Esophagus squamous epithelium (tissue), 5 donors: ENCODE results near the gene RASL11A. TPM values are rescaled to one million over a fixed set of nuclear protein-coding genes. Genes with fewer than 3 reads are reported as not detected.
"Not testable (repeated sequence)": the region's sequence is repeated elsewhere in the genome, so short reads cannot be mapped to it uniquely, and the experiment has no call there.

ENCODE experiments used
- DNase-seq: peaks from one replicate; lab custom pipeline; 2025; lab: John Stamatoyannopoulos, UW
- H3K27ac ChIP-seq, 4 donors: fragments of 200-600 bp; sonication (generic); one replicate each; pipeline ENCODE4 v1.5.1; 2016 to 2019; ENCODE audit warnings: mild to moderate bottlenecking in 1 of 4
- H3K27me3 ChIP-seq, 4 donors: fragments of 200-600 bp; sonication (generic); 1 replicate in 3 of 4; 2 replicates in 1 of 4; pipeline versions ENCODE4 v1.5.1 to v1.6.0; 2017 to 2021; ENCODE audit warnings: antibody characterized with exemption in 1 of 4
- H3K36me3 ChIP-seq, 3 donors: fragments of 200-600 bp; sonication (generic); one replicate each; pipeline ENCODE4 v1.5.1; 2016 to 2019
- H3K4me1 ChIP-seq, 3 donors: fragments of 200-600 bp; sonication (generic); one replicate each; pipeline ENCODE4 v1.5.1; 2017 to 2019
- H3K4me3 ChIP-seq, 4 donors: fragments of 200-600 bp; sonication (generic); 1 replicate in 3 of 4; 2 replicates in 1 of 4; pipeline ENCODE4 v1.5.1; 2016 to 2019; ENCODE audit warnings: mild to moderate bottlenecking in 2 of 4, moderate library complexity in 1 of 4
- H3K9me3 ChIP-seq, 3 donors: fragments of 200-600 bp; sonication (generic); one replicate each; pipeline ENCODE4 v1.5.1; 2016 to 2019
- POLR2A ChIP-seq, 4 donors: fragments of 450-650 bp; IDR thresholded peaks; one replicate each; pipeline ENCODE4 v1.6.1; 2017; ENCODE audit warnings: antibody characterized with exemption in 4 of 4, mild to moderate bottlenecking in 4 of 4, moderate library complexity in 3 of 4
- WGBS, 2 donors: methylation state at CpG; one replicate each; pipeline ENCODE4 v1.1.5; 2018; 5-methylcytosine and 5-hydroxymethylcytosine counted together
- intact Hi-C: fragments of 100-400 bp; cut with DNase I; formaldehyde crosslinking; loops from one replicate; pipeline ENCODE4 v1.15.0; 2022
- total RNA-seq, 4 donors: library from RNA; depleted of rRNA; stranded (reverse); fragments of >200 nt; gene quantifications; one replicate each; pipeline ENCODE4 v1.1.0, GENCODE V29; 2016
- TF ChIP-seq, protein P1 (sequence below), 6 experiments: fragments of 450-650 bp in 4 of 6; fragments of 200-600 bp in 2 of 6; sonication (generic) in 2 of 6; IDR thresholded peaks; one replicate each; pipeline ENCODE4 v1.5.1; 2016 to 2019; ENCODE audit warnings: antibody characterized with exemption in 6 of 6, mild to moderate bottlenecking in 4 of 6, moderate library complexity in 4 of 6
- donor health status: DM: yes; HTN: yes; CAD: no.

The RASL11A gene, protein sequence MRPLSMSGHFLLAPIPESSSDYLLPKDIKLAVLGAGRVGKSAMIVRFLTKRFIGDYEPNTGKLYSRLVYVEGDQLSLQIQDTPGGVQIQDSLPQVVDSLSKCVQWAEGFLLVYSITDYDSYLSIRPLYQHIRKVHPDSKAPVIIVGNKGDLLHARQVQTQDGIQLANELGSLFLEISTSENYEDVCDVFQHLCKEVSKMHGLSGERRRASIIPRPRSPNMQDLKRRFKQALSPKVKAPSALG
- total RNA-seq: 10 to 100 TPM in 3 of 4 donors, 1 to 10 TPM in 1; 4.4 to 34.1 (median 21.9) TPM

DNA sequence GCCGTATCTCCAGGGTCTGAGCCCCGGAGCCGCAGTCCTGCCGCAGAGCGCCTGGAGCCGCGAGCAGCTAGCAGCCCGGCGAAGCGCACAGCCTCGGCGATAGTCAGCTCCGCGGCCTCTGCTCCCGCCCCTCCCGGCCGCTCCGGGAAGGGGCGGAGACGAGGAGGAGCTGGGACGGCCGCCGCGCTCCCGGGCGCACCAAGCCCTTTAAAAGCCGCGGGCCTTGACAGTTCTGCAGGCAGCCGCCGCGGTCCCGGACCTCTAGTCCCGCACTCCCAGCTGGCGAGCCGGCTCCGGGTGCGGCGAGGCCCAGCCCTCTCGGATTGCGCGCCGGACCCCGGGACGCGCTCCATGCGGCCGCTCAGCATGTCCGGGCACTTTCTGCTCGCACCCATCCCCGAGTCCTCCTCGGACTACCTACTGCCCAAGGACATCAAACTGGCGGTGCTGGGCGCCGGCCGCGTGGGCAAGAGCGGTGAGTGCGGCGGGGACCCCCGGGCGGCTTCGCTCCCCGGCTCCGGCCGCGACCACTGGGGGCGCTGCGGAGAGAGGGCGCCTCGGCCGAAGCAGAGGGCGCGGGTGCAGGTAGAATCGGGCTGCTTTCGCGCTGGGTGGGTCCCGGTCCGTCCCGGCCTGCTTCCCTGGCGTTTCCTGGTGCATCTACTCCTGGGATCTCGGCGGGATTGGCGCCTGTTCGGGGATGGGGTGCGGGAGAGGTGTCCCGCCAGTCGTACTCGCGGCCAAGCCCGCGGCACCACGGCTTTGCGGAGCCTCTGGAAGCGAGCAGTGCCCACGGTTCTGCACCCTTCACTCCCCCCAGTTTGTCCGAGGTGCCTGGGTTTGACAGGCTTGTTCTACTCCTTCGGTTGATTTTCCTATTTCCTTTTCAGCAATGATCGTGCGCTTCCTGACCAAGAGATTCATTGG, at the start of gene RASL11A:
TSS of gene RASL11A (plus strand) at position 237 of the 927 bp plus-strand sequence. CDS start at position 352, 115 bp downstream.
- no peaks in the 10 kb centered on the region for H3K9me3 ChIP-seq
- DNase-seq: peak; percentile 17
- 1 to 4% methylated on average over 13 to 29 of the region's 99 CpGs for WGBS, 2 donors
- H3K36me3 ChIP-seq: peaks cover 0 to 8% (median 0%) of the 10 kb centered on the region in 3 donors
- H3K27ac ChIP-seq: peak within 1 kb of the TSS; percentile 89 to 95 (median 91)
- H3K27me3 ChIP-seq: no peaks in the 10 kb centered on the region
- peaks cover 10 to 78% (median 15%) of the 10 kb centered on the region in 3 donors for H3K4me1 ChIP-seq
- TF ChIP-seq, protein P1, sequence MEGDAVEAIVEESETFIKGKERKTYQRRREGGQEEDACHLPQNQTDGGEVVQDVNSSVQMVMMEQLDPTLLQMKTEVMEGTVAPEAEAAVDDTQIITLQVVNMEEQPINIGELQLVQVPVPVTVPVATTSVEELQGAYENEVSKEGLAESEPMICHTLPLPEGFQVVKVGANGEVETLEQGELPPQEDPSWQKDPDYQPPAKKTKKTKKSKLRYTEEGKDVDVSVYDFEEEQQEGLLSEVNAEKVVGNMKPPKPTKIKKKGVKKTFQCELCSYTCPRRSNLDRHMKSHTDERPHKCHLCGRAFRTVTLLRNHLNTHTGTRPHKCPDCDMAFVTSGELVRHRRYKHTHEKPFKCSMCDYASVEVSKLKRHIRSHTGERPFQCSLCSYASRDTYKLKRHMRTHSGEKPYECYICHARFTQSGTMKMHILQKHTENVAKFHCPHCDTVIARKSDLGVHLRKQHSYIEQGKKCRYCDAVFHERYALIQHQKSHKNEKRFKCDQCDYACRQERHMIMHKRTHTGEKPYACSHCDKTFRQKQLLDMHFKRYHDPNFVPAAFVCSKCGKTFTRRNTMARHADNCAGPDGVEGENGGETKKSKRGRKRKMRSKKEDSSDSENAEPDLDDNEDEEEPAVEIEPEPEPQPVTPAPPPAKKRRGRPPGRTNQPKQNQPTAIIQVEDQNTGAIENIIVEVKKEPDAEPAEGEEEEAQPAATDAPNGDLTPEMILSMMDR (IDR thresholded peaks at IDR 0.05): peak; percentile 79 to 97 (median 94)
- TF ChIP-seq POLR2A (IDR thresholded peaks at IDR 0.05): peak in 2 of 4 donors; percentile 90 to 96
- intact Hi-C loops: loop anchor here (10.0 kb wide), 1 partner anchor 286 kb away; no protein-coding TSS in a partner anchor
- H3K4me3 ChIP-seq: peak within 1 kb of the TSS; percentile 69 to 85 (median 74)

DNA sequence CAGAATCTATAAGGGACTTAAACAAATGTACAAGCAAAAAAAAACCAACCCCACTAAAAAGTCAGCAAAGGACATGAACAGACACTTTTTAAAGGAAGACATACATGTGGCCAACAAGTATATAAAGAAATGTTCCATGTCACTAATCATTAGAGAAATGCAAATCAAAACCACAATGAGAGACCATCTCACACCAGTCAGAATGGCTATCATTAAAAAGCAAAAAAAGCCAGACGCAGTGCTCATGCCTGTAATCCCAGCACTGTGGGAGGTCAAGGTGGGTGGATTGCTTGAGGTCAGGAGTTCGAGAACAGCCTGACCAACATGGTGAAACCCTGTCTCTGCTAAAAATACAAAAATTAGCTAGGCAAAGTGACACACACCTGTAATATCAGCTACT, 48.5 kb upstream of the RASL11A start:
- DNase-seq, intact Hi-C loops, H3K4me3 ChIP-seq, H3K27ac ChIP-seq, H3K36me3 ChIP-seq, H3K4me1 ChIP-seq, H3K9me3 ChIP-seq, H3K27me3 ChIP-seq: not testable (repeated sequence)
- WGBS, 2 donors: 33 to 50% methylated on average over 2 of the region's 2 CpGs

DNA sequence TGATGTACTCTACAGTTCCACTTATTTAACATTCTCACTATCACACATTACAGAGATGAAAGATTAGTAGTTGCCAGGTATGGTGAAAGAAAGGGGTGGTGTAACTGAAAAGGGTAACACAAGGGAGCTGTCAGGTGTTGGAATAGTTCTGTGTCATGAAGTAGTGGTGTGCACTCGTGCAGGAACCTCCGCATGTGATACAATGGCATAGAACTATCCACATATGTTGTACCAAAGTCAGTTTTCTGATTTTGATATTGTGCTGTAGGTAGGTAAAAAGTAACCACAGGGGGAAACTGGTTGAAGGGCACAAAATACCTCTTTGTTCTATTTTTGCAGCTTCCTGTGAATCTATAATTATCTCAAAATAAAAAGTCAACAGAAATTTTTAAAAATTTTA, 43.6 kb upstream of the RASL11A start:
- DNase-seq: no peak
- 64 to 67% methylated on average over 2 of the region's 2 CpGs for WGBS, 2 donors
- Histone ChIP-seq H3K9me3 (peaks cover 0 to 3% (median 0%) of the 10 kb centered on the region in 3 donors), H3K36me3 (no peaks in the 10 kb centered on the region), H3K4me3 (no peak overlapping the region), H3K4me1 (no peaks in the 10 kb centered on the region), H3K27ac (no peak overlapping the region), H3K27me3 (peaks cover 0 to 7% (median 0%) of the 10 kb centered on the region in 4 donors)
- TF ChIP-seq, protein P1 (IDR thresholded peaks at IDR 0.05): no peak
- TF ChIP-seq POLR2A (IDR thresholded peaks at IDR 0.05): no peak
- intact Hi-C loops: no loop called here

DNA sequence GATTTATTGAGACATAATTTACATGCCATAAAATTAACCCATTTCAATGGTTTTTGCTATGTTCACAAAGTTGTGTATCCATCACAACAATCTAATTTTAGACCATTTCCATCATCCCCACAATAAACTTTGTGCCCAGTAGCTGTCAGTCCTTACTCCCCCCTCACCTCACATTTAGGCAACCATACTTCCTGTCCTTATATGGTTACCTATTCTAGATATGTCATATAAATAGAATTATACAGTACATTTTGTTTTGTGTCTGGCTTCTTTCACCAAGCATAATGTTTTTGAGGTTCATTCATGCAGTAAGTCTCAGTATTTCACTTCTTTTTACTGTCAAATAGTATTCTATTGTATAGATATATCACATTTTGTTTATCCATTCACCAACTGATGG, 42.5 kb upstream of the RASL11A start:
- no peak overlapping the region for H3K4me3 ChIP-seq
- no peak overlapping the region for H3K27ac ChIP-seq
- H3K36me3 ChIP-seq: no peaks in the 10 kb centered on the region
- intact Hi-C loops: no loop called here
- H3K9me3 ChIP-seq: peaks cover 0 to 6% (median 3%) of the 10 kb centered on the region in 3 donors
- peaks cover 0 to 7% (median 0%) of the 10 kb centered on the region in 4 donors for H3K27me3 ChIP-seq
- no peak for DNase-seq
- TF ChIP-seq, protein P1 (IDR thresholded peaks at IDR 0.05): no peak
- H3K4me1 ChIP-seq: no peaks in the 10 kb centered on the region

DNA sequence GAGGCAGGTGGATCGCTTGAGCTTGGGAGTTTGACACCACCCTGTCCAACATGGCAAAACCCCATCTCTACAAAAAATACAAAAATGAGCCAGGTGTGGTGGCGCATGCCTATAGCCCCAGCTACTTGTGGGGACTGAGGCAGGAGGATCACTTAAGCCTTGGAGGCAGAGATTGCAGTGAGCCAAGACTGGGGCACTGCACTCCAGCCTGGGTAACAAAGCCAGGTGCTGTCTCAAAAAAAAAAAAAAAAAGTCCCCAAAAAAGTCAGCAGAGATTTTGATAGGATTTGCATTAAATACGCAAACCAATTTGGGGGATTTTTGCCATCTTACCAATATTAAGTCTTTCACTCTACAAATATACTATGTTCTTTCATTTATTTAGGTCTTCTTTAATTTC, 41.0 kb upstream of the RASL11A start:
- Histone ChIP-seq H3K27me3 (peaks cover 0 to 7% (median 0%) of the 10 kb centered on the region in 4 donors), H3K4me1 (no peaks in the 10 kb centered on the region), H3K27ac (no peak overlapping the region), H3K9me3 (peaks cover 0 to 6% (median 3%) of the 10 kb centered on the region in 3 donors), H3K36me3 (no peaks in the 10 kb centered on the region), H3K4me3 (no peak overlapping the region)
- DNase-seq: no peak
- TF ChIP-seq, protein P1 (IDR thresholded peaks at IDR 0.05): no peak
- TF ChIP-seq POLR2A (IDR thresholded peaks at IDR 0.05): no peak
- intact Hi-C loops: no loop called here
- 91 to 100% methylated on average over 3 of the region's 3 CpGs for WGBS, 2 donors
